H1 (cell line): ENCODE data around the gene KRTAP10-7. TPM values are rescaled to one million over a fixed set of nuclear protein-coding genes. Genes with fewer than 3 reads are reported as not detected.

ENCODE experiments used
- CTCF ChIA-PET: fragments of 300-600 bp; sonication (Branson Sonifier 250); formaldehyde crosslinking; loops from one replicate; lab custom pipeline; 2021; ENCODE audit not compliant: partially characterized antibody; lab: Charles Lee
- POLR2A ChIA-PET: fragments of 300-600 bp; sonication (Branson Sonifier 250); formaldehyde crosslinking; loops from one replicate; lab custom pipeline; 2021; ENCODE audit warnings: inconsistent platforms; ENCODE audit not compliant: partially characterized antibody; lab: Charles Lee
- DNase-seq, 2 experiments: peaks; one replicate each; pipeline versions ENCODE4 v3.0.0 to v3.0.0-alpha.2; 2010 to 2022; ENCODE audit warnings: low spot score in 2 of 2, low read depth in 1 of 2, mixed read lengths in 1 of 2
- FAIRE-seq: peaks from 2 replicates; lab custom pipeline; 2011; peaks lifted over from hg19 to GRCh38; lab: Jason Lieb, UNC
- H2AFZ ChIP-seq: 2 replicates; pipeline ENCODE4 v1.8.1; 2012; ENCODE audit warnings: low read length, inconsistent platforms
- H2AK5ac ChIP-seq: 2 replicates; pipeline ENCODE4 v1.6.1; 2013; ENCODE audit warnings: low read depth, low read length
- H2BK120ac ChIP-seq: replicated peaks from 2 replicates; pipeline ENCODE3; 2013; ENCODE audit warnings: low read depth, low read length, inconsistent platforms
- H2BK12ac ChIP-seq: 2 replicates; pipeline ENCODE4 v1.6.1; 2013; ENCODE audit warnings: low read depth, low read length
- H2BK15ac ChIP-seq: 2 replicates; pipeline ENCODE4 v1.6.1; 2013; ENCODE audit warnings: low read length
- H2BK20ac ChIP-seq: 2 replicates; pipeline ENCODE4 v1.6.1; 2013; ENCODE audit warnings: low read length
- H2BK5ac ChIP-seq: 2 replicates; pipeline ENCODE4 v1.6.1; 2013; ENCODE audit warnings: low read depth, low read length
- H3K14ac ChIP-seq: 2 replicates; pipeline ENCODE4 v1.6.1; 2013; ENCODE audit warnings: inconsistent platforms; ENCODE audit not compliant: insufficient read length
- H3K18ac ChIP-seq: 2 replicates; pipeline ENCODE4 v1.6.1; 2013; ENCODE audit warnings: low read length; ENCODE audit errors: extremely low read depth
- H3K23ac ChIP-seq: 2 replicates; pipeline ENCODE4 v1.6.1; 2013; ENCODE audit warnings: inconsistent platforms; ENCODE audit not compliant: insufficient read length
- H3K23me2 ChIP-seq: 2 replicates; pipeline ENCODE4 v1.6.1; 2013; ENCODE audit warnings: low read depth, low read length
- H3K27ac ChIP-seq: 2 replicates; pipeline ENCODE4 v1.6.1; 2011; ENCODE audit warnings: low read depth, low read length, inconsistent platforms
- H3K27me3 ChIP-seq, 4 experiments: replicated peaks in 1 of 4; 1 replicate in 1 of 4; 2 replicates in 3 of 4; pipeline versions ENCODE4 v1.6.1 to v1.8.1; 2011 to 2013; ENCODE audit warnings: low read length in 3 of 4, mild to moderate bottlenecking in 3 of 4, inconsistent platforms in 2 of 4, mixed read lengths in 2 of 4, moderate library complexity in 1 of 4; ENCODE audit not compliant: control insufficient read depth in 3 of 4, insufficient read depth in 3 of 4; ENCODE audit errors: extremely low read depth in 1 of 4
- H3K36me3 ChIP-seq, 4 experiments: 2 replicates each; pipeline versions ENCODE4 v1.6.1 to v1.8.1; 2011 to 2013; ENCODE audit warnings: mild to moderate bottlenecking in 4 of 4, low read length in 3 of 4, moderate library complexity in 2 of 4, control low read depth in 1 of 4, inconsistent platforms in 1 of 4; ENCODE audit not compliant: insufficient read depth in 4 of 4, control insufficient read depth in 2 of 4
- H3K4ac ChIP-seq: replicated peaks from 2 replicates; pipeline ENCODE3; 2013; ENCODE audit warnings: low read length, low read depth, mixed read lengths, inconsistent platforms; ENCODE audit not compliant: insufficient read length
- H3K4me1 ChIP-seq, 4 experiments: replicated peaks in 1 of 4; 1 replicate in 1 of 4; 2 replicates in 3 of 4; pipeline versions ENCODE4 v1.6.1 to v1.8.1; 2011 to 2013; ENCODE audit warnings: low read length in 3 of 4, inconsistent platforms in 2 of 4, mixed read lengths in 1 of 4; ENCODE audit not compliant: insufficient read depth in 4 of 4, control insufficient read depth in 3 of 4
- H3K4me2 ChIP-seq, 2 experiments: 2 replicates each; pipeline versions ENCODE4 v1.6.1 to v1.8.1; 2011 to 2013; ENCODE audit warnings: low read depth in 2 of 2, low read length in 2 of 2, control low read depth in 1 of 2, inconsistent platforms in 1 of 2, mild to moderate bottlenecking in 1 of 2; ENCODE audit not compliant: insufficient read depth in 1 of 2
- H3K4me3 ChIP-seq, 4 experiments: fragments of 200-600, 300-600 bp in 1 of 4; sonication (generic), shearing (Covaris generic), sonication (Bioruptor Twin) in 1 of 4; 2 replicates each; pipeline versions ENCODE4 v1.5.1 to v1.8.1; 2011 to 2016; ENCODE audit warnings: low read length in 4 of 4, low read depth in 3 of 4, control low read depth in 2 of 4, inconsistent platforms in 2 of 4, mild to moderate bottlenecking in 2 of 4, mixed read lengths in 1 of 4, moderate library complexity in 1 of 4; ENCODE audit not compliant: insufficient read depth in 2 of 4; ENCODE audit errors: extremely low read depth in 1 of 4
- H3K56ac ChIP-seq: replicated peaks from 2 replicates; pipeline ENCODE3; 2013; ENCODE audit warnings: low read depth, mild to moderate bottlenecking, mixed read lengths, low read length, inconsistent platforms; ENCODE audit not compliant: insufficient read length
- H3K79me1 ChIP-seq: 2 replicates; pipeline ENCODE4 v1.6.1; 2013; ENCODE audit warnings: low read depth, low read length, control low read depth
- H3K79me2 ChIP-seq, 2 experiments: 2 replicates each; pipeline versions ENCODE4 v1.6.1 to v1.8.1; 2012 to 2013; ENCODE audit warnings: low read length in 2 of 2, mild to moderate bottlenecking in 2 of 2, inconsistent platforms in 1 of 2; ENCODE audit not compliant: insufficient read depth in 2 of 2, control insufficient read depth in 1 of 2
- H3K9ac ChIP-seq, 4 experiments: replicated peaks in 1 of 4; 1 replicate in 1 of 4; 2 replicates in 3 of 4; pipeline versions ENCODE4 v1.6.1 to v1.8.1; 2011 to 2013; ENCODE audit warnings: low read depth in 3 of 4, low read length in 3 of 4, control low read depth in 2 of 4, mild to moderate bottlenecking in 2 of 4, moderate library complexity in 2 of 4, inconsistent platforms in 1 of 4; ENCODE audit errors: extremely low read depth in 1 of 4
- H3K9me3 ChIP-seq, 2 experiments: 2 replicates each; pipeline versions ENCODE4 v1.6.1 to v1.8.1; 2012 to 2013; ENCODE audit warnings: mild to moderate bottlenecking in 2 of 2, moderate library complexity in 2 of 2, control low read depth in 1 of 2, inconsistent platforms in 1 of 2, low read depth in 1 of 2, low read length in 1 of 2, mixed read lengths in 1 of 2; ENCODE audit not compliant: insufficient read depth in 2 of 2
- H4K20me1 ChIP-seq, 2 experiments: replicated peaks in 1 of 2; 2 replicates each; pipeline versions ENCODE3 to v1.8.1; 2011 to 2013; ENCODE audit warnings: inconsistent platforms in 2 of 2, low read length in 2 of 2, mild to moderate bottlenecking in 1 of 2; ENCODE audit not compliant: insufficient read depth in 2 of 2, control insufficient read depth in 1 of 2
- H4K5ac ChIP-seq: 2 replicates; pipeline ENCODE4 v1.6.1; 2013; ENCODE audit warnings: low read length, low read depth, mixed read lengths, inconsistent platforms; ENCODE audit not compliant: insufficient read length
- H4K8ac ChIP-seq: 2 replicates; pipeline ENCODE4 v1.8.0; 2013; ENCODE audit warnings: mild to moderate bottlenecking, moderate library complexity, low read length, inconsistent platforms; ENCODE audit not compliant: insufficient read depth; ENCODE audit errors: extremely low read depth
- H4K91ac ChIP-seq: replicated peaks from 2 replicates; pipeline ENCODE3; 2013; ENCODE audit warnings: low read length, mixed read lengths, inconsistent platforms; ENCODE audit not compliant: insufficient read length
- CBX8 ChIP-seq: fragments of 300-800, 300-1000 bp; sonication (generic); IDR thresholded peaks from 2 replicates; pipeline ENCODE4 v1.7.1; 2016; ENCODE audit warnings: low read depth, low read length, borderline replicate concordance
- CTBP2 ChIP-seq: IDR thresholded peaks from 2 replicates; pipeline ENCODE4 v1.7.0; 2011; ENCODE audit warnings: borderline replicate concordance, mild to moderate bottlenecking, moderate library complexity, mixed read lengths, low read length; ENCODE audit not compliant: insufficient read depth, insufficient read length
- EZH2 ChIP-seq: fragments of 200-600 bp; sonication (generic); IDR thresholded peaks from 2 replicates; pipeline ENCODE4 v1.7.1; 2012; ENCODE audit warnings: low read depth, mild to moderate bottlenecking, moderate library complexity, low read length, inconsistent platforms; ENCODE audit not compliant: severe bottlenecking
- HDAC2 ChIP-seq, 2 experiments: fragments of 300-600 bp in 1 of 2; sonication (generic) in 1 of 2; IDR thresholded peaks; 2 replicates each; pipeline ENCODE4 v1.6.1; 2011 to 2012; ENCODE audit warnings: low read depth in 2 of 2, low read length in 2 of 2, mild to moderate bottlenecking in 2 of 2, moderate library complexity in 2 of 2, borderline replicate concordance in 1 of 2, inconsistent platforms in 1 of 2
- SIRT6 ChIP-seq: IDR thresholded peaks from one replicate; pipeline ENCODE4 v1.7.1; 2012; ENCODE audit warnings: low read length, inconsistent platforms
- WGBS, 2 experiments: shearing (Covaris generic) in 1 of 2; methylation state at CpG; one replicate each; pipeline versions ENCODE4 v1.1.6 to v1.1.7; 2013 to 2015; ENCODE audit warnings: low lambda C conversion rate in 2 of 2, mixed read lengths in 2 of 2, inconsistent platforms in 1 of 2, low coverage in 1 of 2, missing lambda C conversion rate in 1 of 2; ENCODE audit not compliant: insufficient replicate concordance in 2 of 2, insufficient coverage in 1 of 2, insufficient read length in 1 of 2; ENCODE audit errors: extremely low coverage in 1 of 2, missing lambda C conversion rate in 1 of 2; 5-methylcytosine and 5-hydroxymethylcytosine counted together
- polyA plus RNA-seq, 7 experiments: library from polyadenylated mRNA; depleted of rRNA in 3 of 7; stranded (reverse) in 5 of 7; unstranded in 2 of 7; fragments of >200 nt in 5 of 7; fragments of 200-250 nt in 2 of 7; gene quantifications; 1 replicate in 5 of 7; 2 replicates in 1 of 7; 4 replicates in 1 of 7; pipeline versions ENCODE4 v1.2.1 to v1.2.3, GENCODE V29; 2011 to 2013; ENCODE audit warnings: missing spikeins in 2 of 7, mixed read lengths in 2 of 7
- total RNA-seq: library from RNA; stranded (reverse); fragmentation: NEBNext Ultra II Directional; extraction: Animal tissue kit (Norgen Biotek cat#: 25700); gene quantifications from 2 replicates; pipeline ENCODE4 v1.2.1, GENCODE V29; 2021
- TF ChIP-seq, protein P1 (sequence below), 3 experiments: IDR thresholded peaks; 1 replicate in 2 of 3; 2 replicates in 1 of 3; pipeline versions ENCODE4 v1.5.1 to v1.6.1; 2011; ENCODE audit warnings: low read length in 3 of 3, mild to moderate bottlenecking in 3 of 3, inconsistent platforms in 2 of 3, low read depth in 1 of 3, moderate library complexity in 1 of 3; ENCODE audit not compliant: insufficient read depth in 1 of 3; ENCODE audit errors: control extremely low read depth in 1 of 3
- TF ChIP-seq, protein P2 (sequence below): IDR thresholded peaks from 2 replicates; pipeline ENCODE4 v1.6.1; 2012; ENCODE audit warnings: inconsistent platforms

KRTAP10-7 gene
- total and polyA plus RNA-seq, 2 of the 8 experiments (the other 6 are each of a cell fraction or from before 2014, with no cell fraction given): not detected

DNA sequence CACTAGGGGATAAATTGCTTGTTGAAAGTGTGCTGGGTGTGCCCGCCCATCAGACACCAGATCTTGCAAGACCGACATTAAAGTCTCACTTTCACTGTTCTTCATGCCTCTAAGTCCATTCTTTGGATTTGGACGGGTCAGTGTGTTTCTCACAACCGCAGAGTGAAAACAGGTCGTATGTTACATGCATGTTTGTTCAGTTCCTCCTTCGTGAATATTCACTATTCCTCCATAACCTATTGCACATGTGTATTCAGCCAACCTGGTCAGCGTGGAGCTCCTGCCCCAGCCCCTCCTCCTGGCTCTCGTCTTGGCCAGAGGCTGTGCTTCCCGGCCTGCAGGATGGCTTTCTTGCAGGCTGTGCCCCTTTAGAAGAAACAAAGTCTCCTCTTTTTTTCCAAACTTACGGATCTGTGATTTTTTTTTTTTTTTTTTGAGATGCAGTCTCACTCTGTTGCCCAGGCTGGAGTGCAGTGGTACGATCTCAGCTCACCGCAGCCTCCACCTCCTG is 5.9 kb upstream of the KRTAP10-7 start:
- Histone ChIP-seq H2AK5ac (no peak overlapping the region), H3K4me2 (no peak overlapping the region), H3K14ac (no peak overlapping the region), H2AFZ (no peak overlapping the region), H3K4me3 (no peak overlapping the region), H3K18ac (no peak overlapping the region), H3K79me1 (no peaks in the 10 kb centered on the region), H3K23me2 (0 out of 2 replicates have a peak, but pooled peaks cover 4% of the 10 kb centered on the region), H2BK120ac (no peak overlapping the region), H3K27ac (no peak overlapping the region), H2BK15ac (no peak overlapping the region), H2BK12ac (no peak overlapping the region; the same call in 1 of the 2 replicates), H3K56ac (no peak overlapping the region), H3K79me2 (no peaks in the 10 kb centered on the region), H4K5ac (no peak overlapping the region), H3K27me3 (no peaks in the 10 kb centered on the region), H2BK20ac (peak overlapping the region; percentile 4; the same call in 1 of the 2 replicates), H4K20me1 (no peaks in the 10 kb centered on the region), H4K91ac (peak overlapping the region; percentile 4), H2BK5ac (peak overlapping the region; percentile 46; the same call in 1 of the 2 replicates), H3K4me1 (peaks cover 2 to 20% (median 9%) of the 10 kb centered on the region in 4 experiments), H3K9ac (no peak overlapping the region), H3K9me3 (no peaks in the 10 kb centered on the region), H4K8ac (no peak overlapping the region), H3K23ac (no peak overlapping the region), H3K4ac (no peak overlapping the region), H3K36me3 (no peaks in the 10 kb centered on the region)
- WGBS, 2 experiments: 93% methylated on average over 11 of the region's 12 CpGs; no CpG with 5 or more reads in 1 of the 2 experiments
- FAIRE-seq: no peak
- peak in 1 of 2 experiments; percentile 38 for DNase-seq
- ChIA-PET POLR2A (no interaction called here), CTCF (interaction anchor here (0.7 to 1.4 kb wide), 3 partner anchors 101 to 199 kb away, joined by 3 to 5 read pairs (median 3); no protein-coding TSS in a partner anchor)
- no peak for TF ChIP-seq HDAC2 (IDR thresholded peaks at IDR 0.05; ENCODE audit: borderline replicate concordance in 1 of 2, low read depth in 2 of 2, low read length in 2 of 2)
- TF ChIP-seq CTBP2: no peak
- TF ChIP-seq SIRT6: no peak
- no peak for TF ChIP-seq EZH2
- no peak for TF ChIP-seq CBX8
- TF ChIP-seq, protein P1, sequence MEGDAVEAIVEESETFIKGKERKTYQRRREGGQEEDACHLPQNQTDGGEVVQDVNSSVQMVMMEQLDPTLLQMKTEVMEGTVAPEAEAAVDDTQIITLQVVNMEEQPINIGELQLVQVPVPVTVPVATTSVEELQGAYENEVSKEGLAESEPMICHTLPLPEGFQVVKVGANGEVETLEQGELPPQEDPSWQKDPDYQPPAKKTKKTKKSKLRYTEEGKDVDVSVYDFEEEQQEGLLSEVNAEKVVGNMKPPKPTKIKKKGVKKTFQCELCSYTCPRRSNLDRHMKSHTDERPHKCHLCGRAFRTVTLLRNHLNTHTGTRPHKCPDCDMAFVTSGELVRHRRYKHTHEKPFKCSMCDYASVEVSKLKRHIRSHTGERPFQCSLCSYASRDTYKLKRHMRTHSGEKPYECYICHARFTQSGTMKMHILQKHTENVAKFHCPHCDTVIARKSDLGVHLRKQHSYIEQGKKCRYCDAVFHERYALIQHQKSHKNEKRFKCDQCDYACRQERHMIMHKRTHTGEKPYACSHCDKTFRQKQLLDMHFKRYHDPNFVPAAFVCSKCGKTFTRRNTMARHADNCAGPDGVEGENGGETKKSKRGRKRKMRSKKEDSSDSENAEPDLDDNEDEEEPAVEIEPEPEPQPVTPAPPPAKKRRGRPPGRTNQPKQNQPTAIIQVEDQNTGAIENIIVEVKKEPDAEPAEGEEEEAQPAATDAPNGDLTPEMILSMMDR (IDR thresholded peaks at IDR 0.05; ENCODE audit: control extremely low read depth in 1 of 3, insufficient read depth in 1 of 3, low read depth in 1 of 3, low read length in 3 of 3): no peak
- TF ChIP-seq, protein P2, sequence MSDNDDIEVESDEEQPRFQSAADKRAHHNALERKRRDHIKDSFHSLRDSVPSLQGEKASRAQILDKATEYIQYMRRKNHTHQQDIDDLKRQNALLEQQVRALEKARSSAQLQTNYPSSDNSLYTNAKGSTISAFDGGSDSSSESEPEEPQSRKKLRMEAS: no peak
